CD14-positive monocyte (primary cell): ENCODE data around the gene GFPT2. TPM values are rescaled to one million over a fixed set of nuclear protein-coding genes. Genes with fewer than 3 reads are reported as not detected.

Source experiments
- DNase-seq, 3 donors: peaks; one replicate each; pipeline ENCODE4 v3.0.0-alpha.2; 2011 to 2022
- H2AFZ ChIP-seq: 2 replicates; pipeline ENCODE4 v1.6.0; 2012; ENCODE audit warnings: mild to moderate bottlenecking, low read depth, low read length, inconsistent platforms; ENCODE audit not compliant: insufficient read depth, poor library complexity, severe bottlenecking
- H3K27ac ChIP-seq, 2 donors: 1 replicate in 1 of 2; 2 replicates in 1 of 2; pipeline ENCODE4 v1.5.1; 2012 to 2013; ENCODE audit warnings: low read length in 2 of 2, control low read depth in 1 of 2, inconsistent platforms in 1 of 2, low read depth in 1 of 2, mild to moderate bottlenecking in 1 of 2
- H3K27me3 ChIP-seq, 2 donors: one replicate each; pipeline versions ENCODE4 v1.6.0 to v1.6.1; 2011 to 2013; ENCODE audit warnings: low read length in 2 of 2; ENCODE audit not compliant: control insufficient read depth in 2 of 2, insufficient read depth in 2 of 2
- H3K36me3 ChIP-seq, 2 donors: replicated peaks in 1 of 2; 1 replicate in 1 of 2; 2 replicates in 1 of 2; pipeline versions ENCODE4 v1.5.1 to v1.6.1; 2012 to 2013; ENCODE audit warnings: low read length in 2 of 2, control low read depth in 1 of 2, inconsistent platforms in 1 of 2, mild to moderate bottlenecking in 1 of 2; ENCODE audit not compliant: insufficient read depth in 2 of 2, control insufficient read depth in 1 of 2
- H3K4me1 ChIP-seq, 2 donors: 1 replicate in 1 of 2; 2 replicates in 1 of 2; pipeline versions ENCODE4 v1.5.1 to v1.6.1; 2012 to 2013; ENCODE audit warnings: low read length in 2 of 2, control low read depth in 1 of 2, inconsistent platforms in 1 of 2, mild to moderate bottlenecking in 1 of 2, moderate library complexity in 1 of 2; ENCODE audit not compliant: insufficient read depth in 2 of 2, control insufficient read depth in 1 of 2
- H3K4me2 ChIP-seq: replicated peaks from 2 replicates; pipeline ENCODE3; 2012; ENCODE audit warnings: low read length, moderate library complexity, mild to moderate bottlenecking; ENCODE audit not compliant: poor library complexity, severe bottlenecking; ENCODE audit errors: extremely low read depth
- H3K4me3 ChIP-seq, 3 experiments: fragments of 200-600 bp in 1 of 3; sonication (generic) in 1 of 3; replicated peaks in 1 of 3; 1 replicate in 2 of 3; 2 replicates in 1 of 3; pipeline ENCODE4 v1.5.1; 2011 to 2013; ENCODE audit warnings: low read length in 3 of 3, mild to moderate bottlenecking in 3 of 3, control low read depth in 2 of 3, low read depth in 2 of 3, inconsistent platforms in 1 of 3, moderate library complexity in 1 of 3
- H3K79me2 ChIP-seq: 2 replicates; pipeline ENCODE4 v1.6.0; 2012; ENCODE audit warnings: mild to moderate bottlenecking, control low read depth, inconsistent platforms, low read length, moderate library complexity; ENCODE audit not compliant: insufficient read depth
- H3K9ac ChIP-seq: 2 replicates; pipeline ENCODE4 v1.6.0; 2017; ENCODE audit warnings: low read length, mild to moderate bottlenecking; ENCODE audit not compliant: insufficient read depth, poor library complexity, severe bottlenecking
- H3K9me3 ChIP-seq, 2 donors: replicated peaks in 1 of 2; 1 replicate in 1 of 2; 2 replicates in 1 of 2; pipeline versions ENCODE4 v1.5.1 to v1.6.1; 2012 to 2013; ENCODE audit warnings: low read length in 2 of 2, control low read depth in 1 of 2; ENCODE audit not compliant: control insufficient read depth in 1 of 2, insufficient read depth in 1 of 2
- H4K20me1 ChIP-seq: 2 replicates; pipeline ENCODE4 v1.6.0; 2012; ENCODE audit warnings: mild to moderate bottlenecking, low read length, control low read depth, moderate library complexity; ENCODE audit not compliant: insufficient read depth
- H3K27ac Mint-ChIP-seq, 7 donors: one replicate each; pipeline ENCODE4 v1.8.0; 2020; ENCODE audit warnings: mild to moderate bottlenecking in 7 of 7, mixed read lengths in 7 of 7, moderate library complexity in 6 of 7, inconsistent platforms in 2 of 7
- H3K27me3 Mint-ChIP-seq, 3 donors: one replicate each; pipeline ENCODE4 v1.8.0; 2021 to 2022; ENCODE audit warnings: low read depth in 3 of 3, mild to moderate bottlenecking in 3 of 3, mixed read lengths in 3 of 3, moderate library complexity in 3 of 3, inconsistent platforms in 1 of 3
- H3K36me3 Mint-ChIP-seq, 2 donors: one replicate each; pipeline ENCODE4 v1.8.0; 2020; ENCODE audit warnings: mixed read lengths in 2 of 2, inconsistent platforms in 1 of 2, mild to moderate bottlenecking in 1 of 2
- H3K4me1 Mint-ChIP-seq: one replicate; pipeline ENCODE4 v1.8.0; 2020; ENCODE audit warnings: mild to moderate bottlenecking, mixed read lengths
- H3K4me3 Mint-ChIP-seq, 2 donors: one replicate each; pipeline ENCODE4 v1.8.0; 2020; ENCODE audit warnings: mild to moderate bottlenecking in 2 of 2, mixed read lengths in 2 of 2, moderate library complexity in 1 of 2
- H3K9me3 Mint-ChIP-seq, 7 donors: one replicate each; pipeline ENCODE4 v1.8.0; 2020 to 2022; ENCODE audit warnings: mixed read lengths in 7 of 7, mild to moderate bottlenecking in 6 of 7, moderate library complexity in 6 of 7, inconsistent platforms in 2 of 7
- WGBS: methylation state at CpG from one replicate; pipeline ENCODE4 v1.1.5; 2013; ENCODE audit warnings: missing lambda C conversion rate; ENCODE audit not compliant: insufficient coverage; 5-methylcytosine and 5-hydroxymethylcytosine counted together
- intact Hi-C, 2 donors: fragments of 100-400 bp; cut with micrococcal nuclease; formaldehyde crosslinking; loops; one replicate each; pipeline versions ENCODE4 v1.15.0 to v1.15.1; 2023
- polyA plus RNA-seq, 3 donors: library from polyadenylated mRNA; depleted of rRNA in 1 of 3; unstranded in 2 of 3; stranded (reverse) in 1 of 3; fragments of 300-500 nt in 2 of 3; fragments of >200 nt in 1 of 3; fragmentation: Illumina TruSeq in 2 of 3; gene quantifications; 1 replicate in 2 of 3; 2 replicates in 1 of 3; pipeline ENCODE4 v1.2.3, GENCODE V29; 2012 to 2021
- TF ChIP-seq, protein P1 (sequence below): fragments of 200-600 bp; IDR thresholded peaks from one replicate; pipeline ENCODE4 v1.8.0; 2022; ENCODE audit warnings: antibody characterized with exemption, mild to moderate bottlenecking

GFPT2 gene
- polyA plus RNA-seq, 3 donors = not detected

DNA sequence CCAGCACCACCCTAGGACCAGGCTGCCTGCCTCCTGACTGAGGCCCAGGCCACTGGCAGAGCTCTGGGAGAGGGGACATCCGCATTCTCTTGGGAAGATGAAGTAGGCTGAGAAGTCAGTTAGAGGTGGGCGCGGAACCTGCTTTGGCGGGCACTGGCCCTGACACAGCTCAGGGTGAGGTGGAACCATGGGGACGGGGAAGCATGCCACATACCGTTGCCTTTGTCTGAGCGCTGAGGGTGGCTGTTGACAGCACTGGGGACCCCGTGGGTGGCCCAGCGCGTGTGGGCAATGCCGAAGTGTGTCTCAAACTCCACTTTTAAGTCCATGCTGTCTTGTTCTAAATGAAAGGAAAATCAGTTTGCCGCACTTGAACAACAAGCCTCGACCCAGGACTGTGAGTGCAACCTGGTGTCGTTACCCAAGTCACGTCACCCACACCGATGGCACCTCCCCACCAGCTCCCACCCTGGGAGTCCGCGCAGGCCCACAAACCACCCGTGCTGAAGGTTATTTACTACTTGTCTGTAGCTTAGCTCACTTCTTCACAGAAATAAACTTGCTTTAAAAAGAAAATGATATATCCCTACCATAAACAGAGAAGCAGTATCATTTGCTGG, 17.4 kb downstream of the GFPT2 start:
- Histone ChIP-seq H3K4me2 (no peak overlapping the region), H4K20me1 (no peaks in the 10 kb centered on the region), H2AFZ (no peak overlapping the region), H3K79me2 (no peaks in the 10 kb centered on the region), H3K4me1 (no peaks in the 10 kb centered on the region), H3K27ac (no peak overlapping the region), H3K9ac (no peak overlapping the region), H3K9me3 (no peaks in the 10 kb centered on the region), H3K27me3 (peaks cover 0 to 5% of the 10 kb centered on the region in 2 donors), H3K4me3 (no peak overlapping the region), H3K36me3 (no peaks in the 10 kb centered on the region)
- 92% methylated on average over 19 of the region's 19 CpGs for WGBS
- H3K4me3 Mint-ChIP-seq = no peak overlapping the region
- H3K27me3 Mint-ChIP-seq = peaks cover 24 to 32% (median 31%) of the 10 kb centered on the region in 3 donors
- H3K4me1 Mint-ChIP-seq = no peaks in the 10 kb centered on the region
- peaks cover 0 to 6% (median 0%) of the 10 kb centered on the region in 7 donors for H3K9me3 Mint-ChIP-seq
- no peak overlapping the region for H3K27ac Mint-ChIP-seq
- TF ChIP-seq, protein P1, sequence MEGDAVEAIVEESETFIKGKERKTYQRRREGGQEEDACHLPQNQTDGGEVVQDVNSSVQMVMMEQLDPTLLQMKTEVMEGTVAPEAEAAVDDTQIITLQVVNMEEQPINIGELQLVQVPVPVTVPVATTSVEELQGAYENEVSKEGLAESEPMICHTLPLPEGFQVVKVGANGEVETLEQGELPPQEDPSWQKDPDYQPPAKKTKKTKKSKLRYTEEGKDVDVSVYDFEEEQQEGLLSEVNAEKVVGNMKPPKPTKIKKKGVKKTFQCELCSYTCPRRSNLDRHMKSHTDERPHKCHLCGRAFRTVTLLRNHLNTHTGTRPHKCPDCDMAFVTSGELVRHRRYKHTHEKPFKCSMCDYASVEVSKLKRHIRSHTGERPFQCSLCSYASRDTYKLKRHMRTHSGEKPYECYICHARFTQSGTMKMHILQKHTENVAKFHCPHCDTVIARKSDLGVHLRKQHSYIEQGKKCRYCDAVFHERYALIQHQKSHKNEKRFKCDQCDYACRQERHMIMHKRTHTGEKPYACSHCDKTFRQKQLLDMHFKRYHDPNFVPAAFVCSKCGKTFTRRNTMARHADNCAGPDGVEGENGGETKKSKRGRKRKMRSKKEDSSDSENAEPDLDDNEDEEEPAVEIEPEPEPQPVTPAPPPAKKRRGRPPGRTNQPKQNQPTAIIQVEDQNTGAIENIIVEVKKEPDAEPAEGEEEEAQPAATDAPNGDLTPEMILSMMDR = no peak
- intact Hi-C loops = no loop called here
- no peaks in the 10 kb centered on the region for H3K36me3 Mint-ChIP-seq
- no peak for DNase-seq

DNA sequence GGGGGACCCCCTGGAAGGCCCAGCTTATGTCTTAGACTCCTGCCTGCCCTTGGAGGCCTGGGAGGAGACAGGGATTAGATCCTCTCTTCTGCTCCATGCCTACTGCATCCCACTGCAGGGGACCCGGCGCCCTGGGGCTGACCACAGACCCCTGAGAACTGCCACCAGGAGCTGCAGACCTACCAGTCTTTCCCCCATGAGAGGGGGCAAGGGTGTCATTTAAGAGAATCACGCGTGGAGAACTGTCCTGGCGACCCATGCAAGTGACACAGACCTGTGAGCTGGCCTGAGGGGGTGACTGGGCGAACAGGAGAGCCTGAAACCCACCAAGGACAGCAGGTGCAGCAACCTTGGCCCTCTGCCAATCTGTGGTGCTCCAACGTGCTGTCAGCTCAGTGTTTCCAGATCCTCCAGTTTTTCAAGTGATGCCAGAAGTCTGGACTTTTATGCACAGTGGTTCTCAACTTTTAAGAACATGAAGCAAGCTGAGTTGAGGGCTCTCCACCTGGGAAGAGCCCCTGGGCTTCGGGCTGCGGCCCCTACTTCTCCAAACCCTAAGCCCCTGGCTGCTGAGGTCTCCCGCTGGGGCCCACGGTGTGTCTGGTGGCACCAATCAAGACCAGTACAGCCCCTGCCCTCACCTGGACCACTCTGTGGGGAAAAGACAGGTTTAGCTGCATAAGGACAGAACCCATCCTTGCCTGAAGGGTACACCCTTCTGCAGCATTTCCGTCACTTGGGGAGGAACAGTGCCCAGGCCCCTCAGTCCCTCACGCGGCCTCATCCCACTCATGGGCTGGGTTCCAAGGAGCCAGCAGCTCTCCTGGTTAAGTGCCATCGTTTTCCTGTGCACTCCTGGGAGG, 18.2 kb downstream of the GFPT2 start:
- Histone ChIP-seq H3K36me3 (no peaks in the 10 kb centered on the region), H3K4me2 (no peak overlapping the region), H4K20me1 (no peaks in the 10 kb centered on the region), H3K9me3 (no peaks in the 10 kb centered on the region), H3K4me1 (no peaks in the 10 kb centered on the region), H2AFZ (no peak overlapping the region), H3K27me3 (peaks cover 0 to 5% of the 10 kb centered on the region in 2 donors), H3K79me2 (no peaks in the 10 kb centered on the region), H3K27ac (no peak overlapping the region), H3K4me3 (no peak overlapping the region), H3K9ac (no peak overlapping the region)
- no peak for DNase-seq
- Mint-ChIP-seq H3K27ac (peak overlapping the region in 1 of 7 donors; percentile 34), H3K27me3 (peaks cover 24 to 34% (median 31%) of the 10 kb centered on the region in 3 donors), H3K4me3 (no peak overlapping the region), H3K9me3 (peaks cover 0 to 6% (median 0%) of the 10 kb centered on the region in 7 donors), H3K36me3 (no peaks in the 10 kb centered on the region), H3K4me1 (no peaks in the 10 kb centered on the region)
- TF ChIP-seq, protein P1 = no peak
- WGBS = 90% methylated on average over 13 of the region's 15 CpGs
- intact Hi-C loops = no loop called here
